T-helper 17 cell (primary cell): ENCODE results near the gene ITSN2. TPM values are rescaled to one million over a fixed set of nuclear protein-coding genes. Genes with fewer than 3 reads are reported as not detected.

Experiments
- ATAC-seq: fragments of 150-1000 bp; cut with Tn5 transposase; 2 replicates; pipeline ENCODE4 v1.10.0; 2021; ENCODE audit warnings: mild to moderate bottlenecking, moderate library complexity
- DNase-seq, 3 donors: peaks; one replicate each; pipeline versions ENCODE4 v3.0.0 to v3.0.0-alpha.2; 2020 to 2021
- H3K9me3 ChIP-seq: one replicate; pipeline ENCODE4 v1.7.0; 2013; ENCODE audit warnings: low read length, mild to moderate bottlenecking; ENCODE audit not compliant: control insufficient read depth, poor library complexity, severe bottlenecking
- H3K27ac Mint-ChIP-seq: one replicate; pipeline ENCODE4 v1.8.0; 2022; ENCODE audit warnings: mild to moderate bottlenecking, moderate library complexity, mixed read lengths
- H3K27me3 Mint-ChIP-seq: one replicate; pipeline ENCODE4 v1.8.0; 2022; ENCODE audit warnings: mixed read lengths
- H3K36me3 Mint-ChIP-seq: one replicate; pipeline ENCODE4 v1.8.0; 2022; ENCODE audit warnings: low read depth, mixed read lengths
- H3K4me1 Mint-ChIP-seq: one replicate; pipeline ENCODE4 v1.8.0; 2022; ENCODE audit warnings: mild to moderate bottlenecking, mixed read lengths
- H3K4me3 Mint-ChIP-seq: one replicate; pipeline ENCODE4 v1.8.0; 2022; ENCODE audit warnings: mild to moderate bottlenecking, moderate library complexity, mixed read lengths
- total RNA-seq, 4 donors: library from RNA in 2 of 4; stranded (reverse) in 2 of 4; gene quantifications; one replicate each; pipeline ENCODE4 v1.2.3 and lab custom pipeline; 2022 to 2026

Gene ITSN2
- total RNA-seq, 2 donors from 2014 or later: 90.5 to 95.5 TPM

DNA sequence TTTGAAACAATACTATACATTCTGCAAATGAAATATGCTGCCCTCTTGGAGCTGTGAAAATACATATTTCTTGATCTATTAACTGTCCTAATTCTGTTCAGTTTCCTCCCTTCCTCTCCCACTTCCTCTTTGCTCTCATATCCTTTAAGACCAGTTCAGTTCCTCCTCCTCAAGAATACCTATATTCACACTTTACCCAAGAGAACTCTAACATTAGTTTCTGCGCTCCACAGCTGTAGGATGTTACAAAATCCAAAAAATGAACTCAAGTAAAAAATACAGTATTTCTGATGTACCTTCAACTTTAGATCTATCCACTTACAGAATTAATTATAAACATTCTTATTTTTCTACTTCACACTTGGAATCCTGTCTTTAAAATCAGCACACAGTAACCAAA, 5.4 kb downstream of the ITSN2 start:
- H3K36me3 Mint-ChIP-seq: no peaks in the 10 kb centered on the region

DNA sequence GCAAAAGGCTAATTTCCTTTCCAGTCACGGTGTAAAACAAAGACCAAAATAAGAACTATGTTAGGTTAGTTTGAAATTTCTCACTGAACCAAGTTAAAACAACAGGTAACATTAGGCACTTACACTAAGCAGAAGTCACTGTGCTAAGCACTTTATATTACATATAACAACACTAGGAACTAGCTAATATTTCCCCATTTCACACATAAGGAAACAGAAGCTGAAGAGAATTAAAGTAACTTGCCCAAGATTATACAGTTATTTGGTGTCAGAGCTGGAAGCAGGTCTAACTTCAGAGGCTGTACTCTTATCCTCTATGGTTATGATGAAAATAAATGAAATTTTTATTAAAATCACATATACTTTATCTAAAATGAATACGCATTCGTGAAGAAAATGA, 5.9 kb downstream of the ITSN2 start:
- Mint-ChIP-seq H3K36me3 (no peaks in the 10 kb centered on the region), H3K4me1 (peaks cover 51% of the 10 kb centered on the region), H3K27me3 (no peaks in the 10 kb centered on the region), H3K4me3 (peak overlapping the region; percentile 12), H3K27ac (no peak overlapping the region)
- no peaks in the 10 kb centered on the region for H3K9me3 ChIP-seq
- ATAC-seq (no peak), DNase-seq (no peak)

More for the DNA sequence above, 5.4 kb downstream of the ITSN2 start:
- Mint-ChIP-seq H3K4me1 (peaks cover 48% of the 10 kb centered on the region), H3K27me3 (no peaks in the 10 kb centered on the region), H3K27ac (peak overlapping the region; percentile 89), H3K4me3 (peak overlapping the region; percentile 72)
- no peak for DNase-seq
- H3K9me3 ChIP-seq: no peaks in the 10 kb centered on the region
- ATAC-seq: no peak

DNA sequence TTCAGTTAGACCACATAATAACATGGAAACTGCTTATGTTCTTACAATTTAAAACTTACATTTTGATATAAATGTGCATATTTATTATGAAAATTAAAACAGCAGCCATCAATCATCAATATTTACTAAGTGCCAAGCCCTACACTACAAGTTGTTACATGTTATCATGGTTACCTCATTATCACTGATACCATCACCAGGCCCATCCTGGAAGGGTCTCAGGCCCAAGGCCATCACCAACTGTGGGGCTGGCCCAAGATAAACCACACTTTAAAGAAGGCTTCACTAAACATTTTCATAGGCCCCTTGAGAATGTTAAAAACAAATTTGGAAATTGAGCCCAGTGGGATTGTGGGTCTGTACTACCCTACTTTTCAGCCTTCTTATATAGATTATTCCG, 6.4 kb downstream of the ITSN2 start:
- peaks cover 54% of the 10 kb centered on the region for H3K4me1 Mint-ChIP-seq

DNA sequence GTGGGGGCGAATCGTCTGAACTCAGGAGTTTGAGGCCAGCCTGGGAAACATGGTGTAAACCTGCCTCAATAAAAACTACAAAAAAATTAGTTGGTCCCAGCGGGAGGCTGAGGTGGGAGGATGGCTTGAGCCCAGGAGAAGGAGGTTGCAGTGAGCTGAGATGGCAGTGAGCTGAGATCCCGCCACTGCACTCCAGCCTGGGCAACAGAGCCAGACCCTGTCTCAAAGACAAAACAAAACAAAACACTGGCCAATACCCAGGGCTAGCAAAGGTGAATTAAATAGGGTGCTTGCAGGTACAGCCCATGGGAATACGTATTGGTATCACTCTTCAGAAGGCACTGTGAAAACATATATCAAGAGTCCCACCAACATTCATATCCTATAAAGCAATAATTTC, 7.0 kb downstream of the ITSN2 start:
- Mint-ChIP-seq H3K27me3 (no peaks in the 10 kb centered on the region), H3K27ac (no peak overlapping the region), H3K36me3 (no peaks in the 10 kb centered on the region), H3K4me1 (peaks cover 52% of the 10 kb centered on the region), H3K4me3 (no peak overlapping the region)
- H3K9me3 ChIP-seq: no peaks in the 10 kb centered on the region
- no peak for ATAC-seq
- no peak for DNase-seq

More for the DNA sequence above, 6.4 kb downstream of the ITSN2 start:
- no peaks in the 10 kb centered on the region for H3K36me3 Mint-ChIP-seq
- DNase-seq: no peak
- no peaks in the 10 kb centered on the region for H3K9me3 ChIP-seq
- ATAC-seq: no peak
- no peaks in the 10 kb centered on the region for H3K27me3 Mint-ChIP-seq
- H3K4me3 Mint-ChIP-seq: peak overlapping the region; percentile 12
- H3K27ac Mint-ChIP-seq: no peak overlapping the region

DNA sequence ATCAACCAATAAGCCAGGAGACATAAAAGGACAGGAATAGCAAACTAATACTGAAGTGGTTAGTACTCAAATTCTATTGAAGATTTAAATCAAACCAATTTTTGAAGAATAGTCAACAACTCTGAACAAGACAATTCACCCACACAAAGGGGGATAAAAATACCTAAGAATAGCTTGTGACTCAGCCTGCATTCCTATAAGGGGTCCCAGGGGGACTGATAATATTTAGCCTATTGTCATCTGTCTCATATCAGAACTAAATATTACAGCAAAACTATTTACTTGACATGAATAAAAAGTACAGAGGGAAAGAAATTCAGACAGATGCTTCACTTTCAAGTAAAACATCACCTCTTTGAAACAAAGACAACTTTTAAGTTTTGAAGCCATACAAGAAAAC, 7.7 kb downstream of the ITSN2 start:
- ATAC-seq (no peak), DNase-seq (no peak)
- H3K27me3 Mint-ChIP-seq: no peaks in the 10 kb centered on the region
- no peak overlapping the region for H3K4me3 Mint-ChIP-seq
- H3K9me3 ChIP-seq: no peaks in the 10 kb centered on the region
- H3K36me3 Mint-ChIP-seq: no peaks in the 10 kb centered on the region
- H3K27ac Mint-ChIP-seq: no peak overlapping the region
- H3K4me1 Mint-ChIP-seq: peaks cover 49% of the 10 kb centered on the region

DNA sequence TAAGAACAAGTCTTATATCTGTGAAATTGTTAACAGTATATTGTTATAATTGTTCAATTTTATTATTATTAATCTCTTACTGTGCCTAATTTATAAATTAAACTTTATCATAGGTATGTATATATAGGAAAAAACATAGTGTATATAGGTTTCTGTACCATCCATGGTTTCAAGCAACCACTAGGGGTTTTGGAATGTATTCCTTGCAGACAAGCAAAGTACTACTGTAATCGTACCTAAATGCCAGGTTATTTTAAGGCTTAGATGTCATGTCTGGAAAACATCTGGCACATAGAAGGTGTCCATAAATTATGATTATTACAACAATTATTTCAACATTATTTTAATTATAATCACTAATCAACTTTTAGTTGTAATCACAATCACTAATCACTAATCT, 8.4 kb downstream of the ITSN2 start:
- H3K36me3 Mint-ChIP-seq: no peaks in the 10 kb centered on the region
- no peak overlapping the region for H3K27ac Mint-ChIP-seq
- no peaks in the 10 kb centered on the region for H3K27me3 Mint-ChIP-seq
- no peak for ATAC-seq
- no peak overlapping the region for H3K4me3 Mint-ChIP-seq
- no peak for DNase-seq
- peaks cover 46% of the 10 kb centered on the region for H3K4me1 Mint-ChIP-seq
- H3K9me3 ChIP-seq: no peaks in the 10 kb centered on the region

DNA sequence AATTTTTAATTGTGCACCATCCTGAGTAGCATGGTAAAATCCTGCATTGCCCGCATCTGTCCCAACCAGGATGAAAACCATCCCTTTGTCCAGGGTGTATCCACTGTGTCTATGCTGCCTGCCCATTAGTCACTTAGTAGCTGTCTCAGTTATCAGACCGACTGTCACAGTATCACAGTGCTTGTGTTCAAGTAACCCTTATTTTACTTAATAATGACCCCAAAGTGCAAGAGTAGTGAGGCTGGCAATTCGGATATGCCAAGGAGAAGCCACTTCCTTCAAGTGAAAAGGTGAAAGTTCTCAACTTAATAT, 8.8 kb downstream of the ITSN2 start:
- no peaks in the 10 kb centered on the region for H3K9me3 ChIP-seq
- DNase-seq: no peak
- no peaks in the 10 kb centered on the region for H3K36me3 Mint-ChIP-seq
- no peaks in the 10 kb centered on the region for H3K27me3 Mint-ChIP-seq
- H3K4me1 Mint-ChIP-seq: peaks cover 46% of the 10 kb centered on the region
- peak overlapping the region; percentile 39 for H3K27ac Mint-ChIP-seq
- no peak overlapping the region for H3K4me3 Mint-ChIP-seq
- ATAC-seq: no peak

DNA sequence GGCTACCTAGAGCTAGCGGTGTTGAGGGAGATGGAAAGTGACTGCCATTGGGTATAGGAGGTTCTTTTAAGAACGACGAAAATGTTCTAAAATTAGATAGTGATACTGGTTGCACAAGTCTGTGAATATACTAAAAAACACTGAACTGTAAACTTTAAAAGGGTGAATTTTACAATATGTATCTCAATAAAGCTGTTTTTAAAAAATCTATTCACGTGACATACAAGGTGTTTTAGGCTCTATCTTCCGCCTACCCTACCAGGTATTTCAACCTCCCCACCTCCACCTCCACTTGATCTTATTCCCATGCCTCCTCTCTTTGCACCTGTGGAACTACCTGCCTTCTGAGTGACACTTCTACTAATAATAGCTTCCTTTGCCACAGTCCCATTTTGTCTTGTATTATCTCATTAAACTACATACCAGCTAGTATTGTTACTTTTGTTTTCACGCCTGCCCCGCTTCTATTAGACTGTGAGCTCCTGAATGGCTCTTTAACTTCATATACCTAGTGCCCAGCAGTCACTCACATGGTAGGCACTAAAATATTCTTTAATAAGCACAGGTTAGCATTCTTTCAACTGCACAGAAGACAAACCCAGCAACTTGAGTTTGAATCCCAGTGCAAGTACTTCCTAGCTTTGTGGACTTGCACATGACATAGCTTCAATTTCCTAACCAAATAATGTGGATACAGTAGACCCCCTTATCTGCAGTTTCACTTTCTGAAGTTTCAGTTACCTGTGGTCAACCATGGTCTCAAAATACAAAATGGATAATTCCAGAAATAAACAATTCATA, 9.3 kb downstream of the ITSN2 start:
- no peaks in the 10 kb centered on the region for H3K9me3 ChIP-seq
- no peak for ATAC-seq
- H3K27ac Mint-ChIP-seq: peak overlapping the region; percentile 39
- H3K4me1 Mint-ChIP-seq: peaks cover 48% of the 10 kb centered on the region
- H3K4me3 Mint-ChIP-seq: no peak overlapping the region
- no peaks in the 10 kb centered on the region for H3K36me3 Mint-ChIP-seq
- no peak for DNase-seq
- H3K27me3 Mint-ChIP-seq: no peaks in the 10 kb centered on the region

DNA sequence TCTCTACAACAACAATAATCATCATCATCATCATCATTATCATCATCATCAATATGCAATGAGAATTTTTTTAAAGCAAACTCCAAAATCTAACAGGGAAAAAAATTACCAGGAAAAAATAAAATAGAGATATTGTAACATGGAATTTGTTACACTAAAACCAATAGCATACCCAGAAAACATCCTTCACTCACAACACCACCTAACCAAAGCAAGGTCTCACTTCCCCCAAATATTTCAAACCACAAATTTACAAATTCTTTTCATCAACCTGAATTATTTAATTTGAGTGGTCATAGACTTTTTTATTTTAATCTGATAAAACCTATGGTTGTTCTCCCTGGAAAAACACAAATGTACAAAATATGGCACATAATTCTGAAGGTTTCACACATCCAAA, 11.2 kb downstream of the ITSN2 start:
- peaks cover 46% of the 10 kb centered on the region for H3K4me1 Mint-ChIP-seq

DNA sequence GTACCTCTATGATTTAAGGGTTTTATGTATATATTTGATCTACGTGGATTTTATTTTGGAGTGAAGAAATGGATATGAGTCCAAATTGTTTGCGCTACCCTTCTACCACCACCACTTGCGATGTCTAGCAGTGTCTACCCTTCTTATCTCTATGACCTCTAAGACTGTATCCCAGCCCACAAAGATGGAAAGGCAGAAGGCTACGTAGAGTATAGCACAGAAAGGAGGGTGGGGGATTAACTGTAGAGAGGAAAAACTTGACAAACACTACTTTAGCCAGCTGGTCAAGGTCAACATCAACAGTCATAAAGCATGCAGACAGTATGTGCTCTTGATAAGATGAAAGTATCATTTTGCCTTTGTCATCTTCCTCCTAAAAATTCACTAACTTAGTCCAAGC, 14.4 kb downstream of the ITSN2 start:
- ATAC-seq: no peak
- DNase-seq: no peak
- Mint-ChIP-seq H3K4me1 (peaks cover 54% of the 10 kb centered on the region), H3K27me3 (no peaks in the 10 kb centered on the region), H3K4me3 (peak overlapping the region; percentile 28), H3K27ac (no peak overlapping the region), H3K36me3 (no peaks in the 10 kb centered on the region)
- H3K9me3 ChIP-seq: no peaks in the 10 kb centered on the region

More for the DNA sequence above, 11.2 kb downstream of the ITSN2 start:
- ATAC-seq: no peak
- Mint-ChIP-seq H3K36me3 (no peaks in the 10 kb centered on the region), H3K27me3 (no peaks in the 10 kb centered on the region), H3K27ac (peak overlapping the region; percentile 65), H3K4me3 (no peak overlapping the region)
- DNase-seq: no peak
- H3K9me3 ChIP-seq: no peaks in the 10 kb centered on the region

DNA sequence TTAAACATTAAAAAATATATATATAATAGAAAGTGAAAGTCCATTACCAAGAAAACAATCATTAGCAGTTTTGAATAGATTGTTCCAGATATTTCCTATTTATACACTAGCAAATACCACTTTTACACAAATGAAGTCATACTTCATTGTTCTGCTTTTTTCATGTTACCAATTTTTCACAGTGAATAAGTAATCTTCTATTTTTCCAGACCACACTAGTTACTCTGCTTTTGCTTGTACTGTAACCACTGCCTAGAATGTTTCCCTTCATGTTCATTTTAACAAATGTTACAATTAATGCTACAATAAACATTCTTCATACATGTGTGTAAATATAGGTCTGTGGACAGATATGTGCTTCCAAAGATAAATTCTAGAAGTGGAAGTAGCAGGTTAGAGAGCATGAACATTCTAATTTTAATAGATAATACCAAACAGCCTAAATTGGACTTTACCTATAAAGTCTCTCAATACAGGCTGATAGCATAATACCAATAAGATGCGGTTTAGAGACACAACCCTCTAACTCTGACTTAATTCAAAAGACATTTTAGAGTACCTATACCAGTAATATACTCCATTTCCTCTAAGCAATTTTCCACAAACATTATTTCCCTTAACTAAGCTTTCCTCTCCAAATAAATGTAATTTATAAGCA, 17.0 kb downstream of the ITSN2 start:
- Mint-ChIP-seq H3K27ac (peak overlapping the region; percentile 11), H3K4me1 (peaks cover 59% of the 10 kb centered on the region)

DNA sequence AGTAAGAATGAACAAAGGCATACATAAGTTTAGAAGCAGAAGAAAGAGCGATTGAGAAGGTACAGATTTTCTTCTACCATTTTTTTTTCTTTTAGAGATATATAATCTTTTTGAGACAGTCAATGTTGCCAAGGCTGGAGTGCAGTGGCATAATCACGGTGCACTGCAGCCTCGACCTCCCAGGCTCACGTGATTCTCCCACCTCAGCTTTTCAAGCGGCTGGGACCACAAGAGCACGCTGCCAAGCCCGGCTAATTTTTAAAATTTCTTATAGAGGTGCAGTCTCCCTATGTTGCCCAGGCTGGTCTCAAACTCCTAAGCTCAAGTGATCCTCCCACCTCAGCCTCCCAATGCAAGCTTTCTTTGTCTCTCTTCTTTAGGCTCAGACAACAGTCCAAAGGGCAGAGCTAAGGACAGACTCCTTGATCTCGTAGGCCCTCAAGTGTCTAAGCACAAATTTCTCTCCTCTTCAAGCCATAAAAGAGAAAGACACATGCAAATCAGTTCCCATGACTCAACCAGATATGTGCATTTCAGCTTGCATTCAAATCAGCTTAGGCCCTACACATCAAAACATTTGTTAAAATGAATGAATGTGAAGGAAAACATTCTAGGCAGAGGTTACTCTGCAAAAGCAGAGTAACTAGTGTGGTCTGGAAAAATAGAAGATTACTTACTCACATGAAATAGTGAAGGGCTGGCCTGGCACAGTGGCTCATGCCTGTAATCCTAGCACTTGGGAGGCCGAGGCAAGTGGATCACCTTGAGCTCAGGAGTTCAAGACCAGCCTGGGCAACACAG, 18.0 kb downstream of the ITSN2 start:
- peak overlapping the region; percentile 77 for H3K27ac Mint-ChIP-seq
- no peak for DNase-seq
- H3K4me3 Mint-ChIP-seq: no peak overlapping the region
- H3K4me1 Mint-ChIP-seq: peaks cover 66% of the 10 kb centered on the region
- H3K36me3 Mint-ChIP-seq: peaks cover 4% of the 10 kb centered on the region
- H3K27me3 Mint-ChIP-seq: no peaks in the 10 kb centered on the region
- H3K9me3 ChIP-seq: no peaks in the 10 kb centered on the region
- ATAC-seq: no peak

More for the DNA sequence above, 17.0 kb downstream of the ITSN2 start:
- DNase-seq (no peak), ATAC-seq (peak; percentile 33)
- Mint-ChIP-seq H3K36me3 (peaks cover 4% of the 10 kb centered on the region), H3K27me3 (no peaks in the 10 kb centered on the region), H3K4me3 (no peak overlapping the region)
- H3K9me3 ChIP-seq: no peaks in the 10 kb centered on the region

DNA sequence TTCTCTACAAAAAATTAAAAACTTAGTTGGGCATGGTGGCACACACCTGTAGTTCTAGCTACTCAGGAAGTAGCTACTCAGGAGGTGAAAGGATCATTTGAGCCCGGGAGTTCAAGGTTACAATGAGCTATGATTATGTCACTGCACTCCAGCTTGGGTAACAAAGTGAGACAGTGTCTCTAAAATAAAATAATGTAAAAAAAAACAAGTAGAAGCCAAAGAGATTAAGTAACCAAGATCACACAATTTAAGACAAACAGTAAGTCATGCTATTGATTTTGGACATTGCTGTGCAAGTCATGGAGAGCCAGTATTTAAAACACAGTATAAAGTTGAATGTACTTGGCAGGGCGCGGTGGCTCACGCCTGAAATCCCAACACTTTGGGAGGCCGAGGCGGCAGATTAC, 20.5 kb downstream of the ITSN2 start:
- Mint-ChIP-seq H3K4me1 (peaks cover 63% of the 10 kb centered on the region), H3K27me3 (no peaks in the 10 kb centered on the region), H3K27ac (peak overlapping the region; percentile 51), H3K36me3 (peaks cover 4% of the 10 kb centered on the region), H3K4me3 (no peak overlapping the region)
- DNase-seq: no peak
- no peak for ATAC-seq
- H3K9me3 ChIP-seq: no peaks in the 10 kb centered on the region
